Right lobe of liver (tissue), 6 donors: ENCODE data around the gene IDI1. TPM values are rescaled to one million over a fixed set of nuclear protein-coding genes. Genes with fewer than 3 reads are reported as not detected.

ENCODE experiments used
- ATAC-seq, 4 donors: fragments of 200-7000 bp; cut with Tn5 transposase; one replicate each; pipeline ENCODE4 v1.9.1; 2020; ENCODE audit warnings: mild to moderate bottlenecking in 4 of 4, moderate library complexity in 4 of 4
- DNase-seq, 3 donors: peaks; one replicate each; pipeline ENCODE4 v3.0.0-alpha.2; 2020
- H3K27ac ChIP-seq, 3 donors: fragments of 200-600 bp; one replicate each; pipeline ENCODE4 v1.8.0; 2022
- H3K27me3 ChIP-seq, 2 donors: fragments of 200-600 bp; one replicate each; pipeline ENCODE4 v1.8.0; 2022
- H3K36me3 ChIP-seq, 4 donors: fragments of 200-600 bp; sonication (generic) in 1 of 4; one replicate each; pipeline versions ENCODE4 v1.5.1 to v1.8.0; 2017 to 2022; ENCODE audit warnings: control low read depth in 1 of 4
- H3K4me1 ChIP-seq, 4 donors: fragments of 200-600 bp; sonication (generic) in 1 of 4; one replicate each; pipeline versions ENCODE4 v1.5.1 to v1.8.0; 2017 to 2022; ENCODE audit warnings: control low read depth in 1 of 4
- H3K4me3 ChIP-seq, 3 donors: fragments of 200-600 bp; one replicate each; pipeline ENCODE4 v1.8.0; 2022
- H3K9me3 ChIP-seq, 4 donors: fragments of 200-600 bp; sonication (generic) in 1 of 4; one replicate each; pipeline versions ENCODE4 v1.5.1 to v1.8.0; 2017 to 2022; ENCODE audit warnings: control low read depth in 1 of 4
- CTCF ChIP-seq, 4 donors: fragments of 200-600 bp in 3 of 4; fragments of 450-650 bp in 1 of 4; IDR thresholded peaks; one replicate each; pipeline versions ENCODE4 v1.5.1 to v1.8.0; 2016 to 2022; ENCODE audit warnings: antibody characterized with exemption in 4 of 4, mild to moderate bottlenecking in 2 of 4
- POLR2A ChIP-seq: fragments of 450-650 bp; IDR thresholded peaks from one replicate; pipeline ENCODE4 v1.6.1; 2017; ENCODE audit warnings: antibody characterized with exemption, mild to moderate bottlenecking
- WGBS: methylation state at CpG from one replicate; pipeline ENCODE4 v1.1.6; 2018; ENCODE audit warnings: low coverage, low lambda C conversion rate; ENCODE audit not compliant: insufficient coverage; ENCODE audit errors: missing lambda C conversion rate; 5-methylcytosine and 5-hydroxymethylcytosine counted together
- intact Hi-C, 2 donors: fragments of 100-400 bp; cut with DNase I; formaldehyde crosslinking; loops; one replicate each; pipeline versions ENCODE4 v1.11.2 to v1.14.1; 2022
- total RNA-seq, 6 experiments: library from RNA; depleted of rRNA in 2 of 6; stranded (reverse); fragments of >200 nt in 2 of 6; fragmentation: NEBNext Ultra II Directional in 3 of 6; extraction: Animal tissue kit (Norgen Biotek cat#: 25700) in 3 of 6; gene quantifications; one replicate each; pipeline versions ENCODE4 v1.1.0 to v1.2.4, GENCODE V29; 2016 to 2023
- donor health status: DM: no; HTN: yes; CAD: no.
- donor health status: DM: no; HTN: no; CAD: no.
- donor health status: DM: no; HTN: no; CAD: no.
- donor health status: DM: no; HTN: yes; CAD: no.
- donor health status: DM: no; HTN: yes; CAD: no.

Gene IDI1
- total RNA-seq, 6 experiments from 2014 or later: 14.7 to 79.7 (median 28.4) TPM

DNA sequence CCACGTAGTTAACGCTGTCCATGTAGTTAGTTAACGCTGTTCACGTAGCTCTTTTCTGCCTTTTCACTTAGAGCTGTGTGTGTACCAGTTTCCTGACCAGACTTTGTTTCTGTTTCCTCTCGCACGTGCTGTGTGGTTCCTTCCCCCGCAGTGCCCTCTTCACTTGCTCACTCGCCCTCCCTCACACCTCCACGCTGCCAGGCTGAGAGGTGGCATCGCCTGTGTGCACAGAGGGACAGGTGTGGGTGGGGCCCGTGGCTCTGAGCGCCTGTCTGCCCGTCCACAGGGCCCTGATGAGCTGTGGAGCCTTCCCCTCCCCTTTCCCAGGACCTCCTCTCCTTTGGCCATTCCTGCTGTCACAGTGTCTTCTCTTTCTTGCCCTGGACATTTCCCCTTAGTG is 37.9 kb upstream of the IDI1 start:
- H3K4me3 ChIP-seq: no peak overlapping the region
- no peaks in the 10 kb centered on the region for H3K27me3 ChIP-seq
- H3K36me3 ChIP-seq: peaks cover 0 to 79% (median 31%) of the 10 kb centered on the region in 4 donors
- ATAC-seq: no peak
- peak in 1 of 3 donors; percentile 23 for DNase-seq
- no peaks in the 10 kb centered on the region for H3K9me3 ChIP-seq
- intact Hi-C loops: no loop called here
- H3K27ac ChIP-seq: no peak overlapping the region
- WGBS: 81% methylated on average over 12 of the region's 13 CpGs
- H3K4me1 ChIP-seq: no peaks in the 10 kb centered on the region
- TF ChIP-seq POLR2A: no peak
- TF ChIP-seq CTCF (IDR thresholded peaks at IDR 0.05): no peak

DNA sequence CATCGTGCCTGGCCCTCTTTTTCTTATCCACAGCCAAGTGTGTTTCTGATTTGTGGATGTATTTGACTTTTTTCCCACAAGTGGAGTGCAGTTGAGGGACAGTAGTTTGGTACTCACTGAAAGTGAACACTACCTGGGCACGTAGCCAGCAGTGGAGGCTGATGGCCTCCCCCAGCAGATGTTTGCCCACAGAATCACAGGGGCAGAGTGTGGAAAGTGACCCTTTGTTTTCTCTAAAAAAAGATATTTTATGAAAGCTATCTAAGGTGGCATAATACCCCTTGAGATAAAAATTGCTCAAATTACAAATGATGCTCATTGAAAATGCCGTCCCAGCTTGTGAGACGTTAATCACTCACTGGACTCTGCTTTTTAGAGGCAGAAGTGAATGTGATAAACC is 36.3 kb upstream of the IDI1 start:
- Histone ChIP-seq H3K4me1 (no peaks in the 10 kb centered on the region), H3K27ac (no peak overlapping the region), H3K4me3 (no peak overlapping the region), H3K27me3 (no peaks in the 10 kb centered on the region), H3K36me3 (peaks cover 0 to 69% (median 25%) of the 10 kb centered on the region in 4 donors), H3K9me3 (no peaks in the 10 kb centered on the region)
- intact Hi-C loops: no loop called here
- 80% methylated on average over 4 of the region's 4 CpGs for WGBS
- TF ChIP-seq POLR2A (no peak), CTCF (IDR thresholded peaks at IDR 0.05) (no peak)
- ATAC-seq: no peak
- DNase-seq: peak in 1 of 3 donors; percentile 43

- no peak for TF ChIP-seq CTCF (IDR thresholded peaks at IDR 0.05)
- no peak for TF ChIP-seq POLR2A
- Histone ChIP-seq H3K9me3 (no peaks in the 10 kb centered on the region), H3K27ac (no peak overlapping the region), H3K27me3 (no peaks in the 10 kb centered on the region), H3K4me3 (no peak overlapping the region), H3K36me3 (peaks cover 0 to 72% (median 26%) of the 10 kb centered on the region in 4 donors), H3K4me1 (no peaks in the 10 kb centered on the region)
- intact Hi-C loops: no loop called here
- ATAC-seq: no peak
- peak in 1 of 3 donors; percentile 23 for DNase-seq
- 94% methylated on average over 11 of the region's 28 CpGs for WGBS
Measured at GRCh38 chr10:1084011-1084950, 35.4 kb upstream of the IDI1 start.

DNA sequence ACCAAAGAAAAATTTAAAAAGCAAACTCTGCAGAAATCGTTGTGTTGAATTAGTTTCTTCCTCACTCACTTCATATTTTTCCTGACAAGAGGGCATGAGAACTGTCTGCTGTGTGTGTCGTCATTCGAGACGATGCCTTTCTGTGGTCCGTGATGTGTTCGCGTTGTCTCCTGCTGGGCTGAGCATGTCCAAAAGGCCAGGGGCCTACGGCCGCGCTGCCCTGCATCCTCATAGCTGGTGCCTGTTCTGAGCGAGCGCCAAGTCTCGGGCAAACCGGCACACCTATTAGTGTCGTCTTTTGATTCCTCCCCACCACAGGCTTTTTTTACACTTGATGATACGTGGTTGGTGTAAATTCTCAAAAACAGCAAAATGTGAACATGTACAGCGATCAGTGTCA is 34.7 kb upstream of the IDI1 start:
- Histone ChIP-seq H3K4me3 (no peak overlapping the region), H3K36me3 (peaks cover 0 to 72% (median 26%) of the 10 kb centered on the region in 4 donors), H3K27ac (no peak overlapping the region), H3K4me1 (no peaks in the 10 kb centered on the region), H3K27me3 (no peaks in the 10 kb centered on the region), H3K9me3 (no peaks in the 10 kb centered on the region)
- intact Hi-C loops: no loop called here
- TF ChIP-seq POLR2A (no peak), CTCF (IDR thresholded peaks at IDR 0.05) (no peak)
- DNase-seq (no peak), ATAC-seq (no peak)
- 95% methylated on average over 17 of the region's 17 CpGs for WGBS
